ENCODE data around the gene MMP14.
A peak's percentile ranks its signal among the peaks of the same experiment; 100 is the strongest.

- TF ChIP-seq CTCF (IDR thresholded peaks at IDR 0.05; ENCODE audit: poor library complexity) (peak; percentile 97), EZH2 (IDR thresholded peaks at IDR 0.05; ENCODE audit: borderline replicate concordance) (no peak)
Measured at GRCh38 chr14:22872033-22872832, 35.8 kb downstream of the MMP14 start.

All from hepatocyte (in vitro differentiated cells).